Astrocyte of the spinal cord (primary cell): ENCODE measurements around the gene FAM209A.

ENCODE experiments used
- DNase-seq: peaks from one replicate; pipeline ENCODE4 v3.0.0; 2011; ENCODE audit warnings: low read depth, low spot score
- H3K4me3 ChIP-seq: 2 replicates; pipeline ENCODE4 v1.5.1; 2011; ENCODE audit warnings: low read depth, mild to moderate bottlenecking, low read length, moderate library complexity
- CTCF ChIP-seq: IDR thresholded peaks from 2 replicates; pipeline ENCODE4 v1.5.1; 2012; ENCODE audit warnings: low read depth, mild to moderate bottlenecking, low read length, inconsistent platforms
- in situ Hi-C: cut with HindIII; loops from 2 replicates; pipeline ENCODE4 v1.10.0; 2017; ENCODE audit warnings: low sequenced_read_pairs

FAM209A gene

GRCh38 chr20:56506103-56506502 lies 18.4 kb upstream of the FAM209A start:
- no peak for DNase-seq
- in situ Hi-C loops = no loop called here
- no peak overlapping the region for H3K4me3 ChIP-seq
- no peak for TF ChIP-seq CTCF

- DNase-seq = no peak
- no peak for TF ChIP-seq CTCF
- in situ Hi-C loops = no loop called here
These were observed 12.6 kb upstream of the FAM209A start for GRCh38 chr20:56511926-56512325.

GRCh38 chr20:56513161-56514150 lies 11.1 kb upstream of the FAM209A start:
- DNase-seq = no peak
- no peak overlapping the region for H3K4me3 ChIP-seq
- in situ Hi-C loops = no loop called here
- no peak for TF ChIP-seq CTCF

More at GRCh38 chr20:56511926-56512325, 12.6 kb upstream of the FAM209A start:
- no peak overlapping the region for H3K4me3 ChIP-seq

GRCh38 chr20:56516631-56517030 lies 7.9 kb upstream of the FAM209A start:
- TF ChIP-seq CTCF = no peak
- no peak for DNase-seq
- no peak overlapping the region for H3K4me3 ChIP-seq
- in situ Hi-C loops = no loop called here

GRCh38 chr20:56517211-56517610 lies 7.3 kb upstream of the FAM209A start:
- H3K4me3 ChIP-seq = no peak overlapping the region
- in situ Hi-C loops = no loop called here
- no peak for TF ChIP-seq CTCF
- no peak for DNase-seq

GRCh38 chr20:56517641-56518040 lies 6.9 kb upstream of the FAM209A start:
- no peak for TF ChIP-seq CTCF
- in situ Hi-C loops = no loop called here
- no peak for DNase-seq
- H3K4me3 ChIP-seq = no peak overlapping the region
